Caco-2 (cell line): Measurements from ENCODE around the gene GALNTL6. TPM values are rescaled to one million over a fixed set of nuclear protein-coding genes. Genes with fewer than 3 reads are reported as not detected.

ENCODE experiments used
- BruUV-seq: library from RNA; stranded (reverse); fragments of 400-500 nt; replicated peaks from 2 replicates; lab custom pipeline; 2021; lab: Mats Ljungman, UMichigan
- CTCF ChIA-PET: fragments of 300-600 bp; sonication (Branson Sonifier 250); formaldehyde crosslinking; loops from one replicate; lab custom pipeline; 2022; ENCODE audit warnings: antibody characterized with exemption; lab: Charles Lee
- POLR2A ChIA-PET: fragments of 300-600 bp; sonication (Branson Sonifier 250); formaldehyde crosslinking; loops from one replicate; lab custom pipeline; 2022; ENCODE audit warnings: antibody characterized with exemption; lab: Charles Lee
- DNase-seq, 2 experiments: peaks; one replicate each; pipeline versions ENCODE4 v3.0.0 to v3.0.0-alpha.2; 2020 to 2022
- H3K27me3 ChIP-seq: replicated peaks from 2 replicates; pipeline ENCODE4 v1.6.0; 2011; ENCODE audit warnings: low read length; ENCODE audit not compliant: control insufficient read depth, insufficient read depth
- H3K36me3 ChIP-seq: 2 replicates; pipeline ENCODE4 v1.5.1; 2011; ENCODE audit warnings: low read length; ENCODE audit not compliant: control insufficient read depth, insufficient read depth
- H3K4me1 ChIP-seq: fragments of 250-450 bp; sonication (Bioruptor Pico); 2 replicates; pipeline ENCODE4 v1.5.1; 2020; ENCODE audit warnings: mild to moderate bottlenecking
- H3K4me3 ChIP-seq: 2 replicates; pipeline ENCODE4 v1.5.1; 2011; ENCODE audit warnings: low read depth, mild to moderate bottlenecking, control low read depth, low read length
- H3K9me3 ChIP-seq: fragments of 250-450 bp; sonication (Bioruptor Pico); 2 replicates; pipeline ENCODE4 v1.5.1; 2020; ENCODE audit warnings: mild to moderate bottlenecking, moderate library complexity
- H3K27ac Mint-ChIP-seq: one replicate; pipeline ENCODE4 v1.8.0; 2022; ENCODE audit warnings: mixed read lengths; ENCODE audit not compliant: unreplicated experiment
- H3K27me3 Mint-ChIP-seq: one replicate; pipeline ENCODE4 v1.8.0; 2022; ENCODE audit warnings: mixed read lengths; ENCODE audit not compliant: insufficient read depth, unreplicated experiment
- H3K36me3 Mint-ChIP-seq: one replicate; pipeline ENCODE4 v1.8.0; 2022; ENCODE audit warnings: mild to moderate bottlenecking, mixed read lengths; ENCODE audit not compliant: insufficient read depth, unreplicated experiment
- H3K4me1 Mint-ChIP-seq: one replicate; pipeline ENCODE4 v1.8.0; 2022; ENCODE audit warnings: low read depth, mixed read lengths; ENCODE audit not compliant: unreplicated experiment
- H3K4me3 Mint-ChIP-seq: one replicate; pipeline ENCODE4 v1.8.0; 2022; ENCODE audit warnings: mild to moderate bottlenecking, moderate library complexity, mixed read lengths; ENCODE audit not compliant: unreplicated experiment
- H3K9me3 Mint-ChIP-seq: one replicate; pipeline ENCODE4 v1.8.0; 2022; ENCODE audit warnings: mixed read lengths; ENCODE audit not compliant: unreplicated experiment
- intact Hi-C: fragments of 100-400 bp; cut with micrococcal nuclease; formaldehyde crosslinking; loops from one replicate; pipeline ENCODE4 v1.10.0; 2022; ENCODE audit not compliant: unreplicated experiment
- total RNA-seq: library from RNA; stranded (reverse); gene quantifications from 2 replicates; pipeline ENCODE4 v1.2.3, GENCODE V29; 2022
- TF ChIP-seq, protein P1 (sequence below), 2 experiments: fragments of 200-600 bp in 1 of 2; IDR thresholded peaks; 1 replicate in 1 of 2; 2 replicates in 1 of 2; pipeline versions ENCODE4 v1.5.1 to v1.8.0; 2011 to 2022; ENCODE audit warnings: antibody characterized with exemption in 1 of 2, control low read depth in 1 of 2, inconsistent platforms in 1 of 2, low read depth in 1 of 2, low read length in 1 of 2, mild to moderate bottlenecking in 1 of 2, moderate library complexity in 1 of 2; ENCODE audit not compliant: insufficient read depth in 1 of 2, severe bottlenecking in 1 of 2, unreplicated experiment in 1 of 2

Gene GALNTL6
- total RNA-seq, 1 experiment from 2014 or later = not detected

DNA sequence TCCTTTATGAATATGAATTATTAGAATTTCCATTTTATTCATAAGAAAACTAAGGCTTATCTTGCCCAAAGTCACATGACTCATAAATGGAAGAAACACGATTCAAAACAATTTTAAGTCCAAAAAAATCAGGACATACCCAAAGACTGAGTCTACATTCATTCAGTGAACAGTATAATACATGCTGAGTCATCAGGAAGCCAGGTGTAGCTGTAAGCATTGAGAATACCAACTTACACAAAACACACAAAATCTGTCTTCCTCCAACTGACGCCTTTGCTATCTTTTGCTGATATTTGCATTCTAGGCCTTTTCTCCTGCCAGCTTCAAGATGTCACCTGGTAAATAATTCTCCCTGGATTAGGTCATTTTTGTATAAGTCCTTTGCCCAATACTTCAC lies 835.3 kb downstream of the GALNTL6 start:
- BruUV-seq = no TSS peak
- Mint-ChIP-seq H3K27ac (no peak overlapping the region), H3K4me1 (peaks cover 14% of the 10 kb centered on the region), H3K4me3 (no peak overlapping the region), H3K27me3 (no peaks in the 10 kb centered on the region), H3K9me3 (no peaks in the 10 kb centered on the region), H3K36me3 (no peaks in the 10 kb centered on the region)
- no peaks in the 10 kb centered on the region for H3K9me3 ChIP-seq
- CTCF ChIA-PET = no interaction called here
- TF ChIP-seq, protein P1, sequence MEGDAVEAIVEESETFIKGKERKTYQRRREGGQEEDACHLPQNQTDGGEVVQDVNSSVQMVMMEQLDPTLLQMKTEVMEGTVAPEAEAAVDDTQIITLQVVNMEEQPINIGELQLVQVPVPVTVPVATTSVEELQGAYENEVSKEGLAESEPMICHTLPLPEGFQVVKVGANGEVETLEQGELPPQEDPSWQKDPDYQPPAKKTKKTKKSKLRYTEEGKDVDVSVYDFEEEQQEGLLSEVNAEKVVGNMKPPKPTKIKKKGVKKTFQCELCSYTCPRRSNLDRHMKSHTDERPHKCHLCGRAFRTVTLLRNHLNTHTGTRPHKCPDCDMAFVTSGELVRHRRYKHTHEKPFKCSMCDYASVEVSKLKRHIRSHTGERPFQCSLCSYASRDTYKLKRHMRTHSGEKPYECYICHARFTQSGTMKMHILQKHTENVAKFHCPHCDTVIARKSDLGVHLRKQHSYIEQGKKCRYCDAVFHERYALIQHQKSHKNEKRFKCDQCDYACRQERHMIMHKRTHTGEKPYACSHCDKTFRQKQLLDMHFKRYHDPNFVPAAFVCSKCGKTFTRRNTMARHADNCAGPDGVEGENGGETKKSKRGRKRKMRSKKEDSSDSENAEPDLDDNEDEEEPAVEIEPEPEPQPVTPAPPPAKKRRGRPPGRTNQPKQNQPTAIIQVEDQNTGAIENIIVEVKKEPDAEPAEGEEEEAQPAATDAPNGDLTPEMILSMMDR (IDR thresholded peaks at IDR 0.05; ENCODE audit: insufficient read depth in 1 of 2, low read depth in 1 of 2, low read length in 1 of 2, severe bottlenecking in 1 of 2, unreplicated experiment in 1 of 2) = no peak
- no peaks in the 10 kb centered on the region for H3K36me3 ChIP-seq
- no peak for DNase-seq
- POLR2A ChIA-PET = no interaction called here
- peaks cover 10% of the 10 kb centered on the region; the same call in 1 of the 2 replicates for H3K4me1 ChIP-seq
- H3K4me3 ChIP-seq = no peak overlapping the region
- intact Hi-C loops = no loop called here
- no peaks in the 10 kb centered on the region for H3K27me3 ChIP-seq

DNA sequence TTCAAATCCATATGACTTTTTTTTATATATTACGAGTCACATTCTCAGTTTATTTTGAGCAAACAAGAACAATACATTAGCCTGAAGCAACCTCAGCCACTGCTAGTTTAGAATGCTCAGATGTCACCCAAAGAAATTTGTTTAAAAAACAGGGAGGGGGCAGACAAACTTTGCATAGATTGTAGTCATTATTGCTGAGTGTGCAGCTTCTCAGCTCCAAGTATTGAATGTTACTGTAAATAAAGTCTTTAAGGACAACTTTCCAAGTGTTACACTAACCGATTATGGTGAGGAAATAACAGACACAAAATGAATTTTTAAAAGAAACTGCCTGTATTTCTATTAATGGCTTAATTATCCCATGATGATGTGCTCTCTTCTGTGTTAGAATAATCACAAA lies 835.9 kb downstream of the GALNTL6 start:
- Mint-ChIP-seq H3K9me3 (no peaks in the 10 kb centered on the region), H3K4me3 (no peak overlapping the region), H3K4me1 (peaks cover 14% of the 10 kb centered on the region), H3K36me3 (no peaks in the 10 kb centered on the region), H3K27me3 (no peaks in the 10 kb centered on the region), H3K27ac (no peak overlapping the region)
- no TSS peak for BruUV-seq
- H3K27me3 ChIP-seq = no peaks in the 10 kb centered on the region
- intact Hi-C loops = no loop called here
- ChIA-PET CTCF (no interaction called here), POLR2A (no interaction called here)
- TF ChIP-seq, protein P1 (IDR thresholded peaks at IDR 0.05; ENCODE audit: insufficient read depth in 1 of 2, low read depth in 1 of 2, low read length in 1 of 2, severe bottlenecking in 1 of 2, unreplicated experiment in 1 of 2) = no peak
- no peaks in the 10 kb centered on the region for H3K9me3 ChIP-seq
- DNase-seq = no peak
- H3K4me1 ChIP-seq = peaks cover 10% of the 10 kb centered on the region; the same call in 1 of the 2 replicates
- H3K4me3 ChIP-seq = no peak overlapping the region
- no peaks in the 10 kb centered on the region for H3K36me3 ChIP-seq

DNA sequence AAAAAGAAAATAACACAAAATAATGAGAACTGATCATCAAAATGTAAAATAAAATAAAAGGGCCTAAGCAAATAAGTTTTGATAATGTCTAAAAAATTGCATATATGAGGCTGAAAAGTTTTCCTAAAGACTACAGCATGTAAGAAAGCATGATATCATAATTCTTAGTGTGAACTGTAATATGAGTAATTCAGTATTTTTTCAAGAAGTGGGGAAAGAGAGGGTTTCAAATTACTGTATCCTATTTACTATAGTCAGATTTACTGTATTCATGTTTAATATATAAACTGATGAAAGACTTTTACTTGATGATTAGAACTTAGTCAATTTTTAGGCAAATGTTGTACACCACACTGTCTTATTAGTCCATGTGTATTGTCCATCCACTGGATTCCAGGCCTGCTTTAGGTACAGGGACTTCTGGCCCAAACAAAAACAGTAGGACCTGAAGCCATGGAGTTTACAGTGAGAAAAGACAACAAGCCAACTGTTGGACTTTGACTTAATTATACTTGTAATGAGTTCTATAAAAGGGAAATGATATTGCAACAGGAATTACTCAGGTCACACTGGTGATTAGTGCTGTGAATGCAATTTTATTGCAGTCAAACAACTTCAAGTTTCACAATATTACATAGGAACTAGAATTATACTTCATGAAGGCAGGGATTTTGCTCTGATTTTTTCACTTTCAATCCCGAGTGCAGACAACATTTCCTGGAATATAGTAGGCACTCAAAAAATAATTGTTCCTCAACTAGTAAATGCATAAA lies 837.7 kb downstream of the GALNTL6 start:
- no peaks in the 10 kb centered on the region for H3K9me3 ChIP-seq
- H3K4me3 ChIP-seq = no peak overlapping the region
- H3K36me3 ChIP-seq = no peaks in the 10 kb centered on the region
- Mint-ChIP-seq H3K36me3 (no peaks in the 10 kb centered on the region), H3K4me1 (peaks cover 14% of the 10 kb centered on the region), H3K27me3 (no peaks in the 10 kb centered on the region), H3K9me3 (no peaks in the 10 kb centered on the region), H3K4me3 (no peak overlapping the region), H3K27ac (no peak overlapping the region)
- TF ChIP-seq, protein P1 (IDR thresholded peaks at IDR 0.05; ENCODE audit: insufficient read depth in 1 of 2, low read depth in 1 of 2, low read length in 1 of 2, severe bottlenecking in 1 of 2, unreplicated experiment in 1 of 2) = no peak
- BruUV-seq = no TSS peak
- intact Hi-C loops = no loop called here
- CTCF ChIA-PET = no interaction called here
- H3K4me1 ChIP-seq = peaks cover 10% of the 10 kb centered on the region; the same call in 1 of the 2 replicates
- DNase-seq = no peak
- POLR2A ChIA-PET = no interaction called here
- no peaks in the 10 kb centered on the region for H3K27me3 ChIP-seq
